GM19240 (cell line): ENCODE results near the gene DMBX1.

Experiments used
- DNase-seq: peaks from one replicate; pipeline ENCODE4 v3.0.0; 2011; ENCODE audit warnings: low spot score; ENCODE audit not compliant: insufficient read length

The DMBX1 gene

DNA sequence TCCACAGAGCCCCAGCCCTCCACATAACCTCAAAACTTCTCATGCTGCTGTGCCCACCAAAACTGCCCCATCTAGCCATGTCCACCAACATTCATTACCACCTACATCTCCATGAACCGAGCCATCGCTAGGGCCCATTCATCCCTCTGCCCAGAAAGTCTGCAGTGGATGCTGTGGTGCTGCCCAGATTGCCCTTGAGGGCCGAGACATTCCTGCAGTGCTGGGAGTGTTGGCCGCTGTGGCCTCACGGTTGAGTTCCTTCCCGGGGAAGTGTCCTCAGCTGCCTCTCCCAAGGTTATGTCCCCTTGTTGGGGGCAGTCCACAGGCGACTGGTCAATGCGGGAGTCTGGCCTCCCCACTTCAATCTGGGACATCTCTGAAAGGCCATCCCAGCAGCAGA lies 30.3 kb upstream of the DMBX1 start:
- no peak for DNase-seq

- DNase-seq = no peak
These were observed 28.4 kb upstream of the DMBX1 start for GRCh38 chr1:46461017-46461808.

DNA sequence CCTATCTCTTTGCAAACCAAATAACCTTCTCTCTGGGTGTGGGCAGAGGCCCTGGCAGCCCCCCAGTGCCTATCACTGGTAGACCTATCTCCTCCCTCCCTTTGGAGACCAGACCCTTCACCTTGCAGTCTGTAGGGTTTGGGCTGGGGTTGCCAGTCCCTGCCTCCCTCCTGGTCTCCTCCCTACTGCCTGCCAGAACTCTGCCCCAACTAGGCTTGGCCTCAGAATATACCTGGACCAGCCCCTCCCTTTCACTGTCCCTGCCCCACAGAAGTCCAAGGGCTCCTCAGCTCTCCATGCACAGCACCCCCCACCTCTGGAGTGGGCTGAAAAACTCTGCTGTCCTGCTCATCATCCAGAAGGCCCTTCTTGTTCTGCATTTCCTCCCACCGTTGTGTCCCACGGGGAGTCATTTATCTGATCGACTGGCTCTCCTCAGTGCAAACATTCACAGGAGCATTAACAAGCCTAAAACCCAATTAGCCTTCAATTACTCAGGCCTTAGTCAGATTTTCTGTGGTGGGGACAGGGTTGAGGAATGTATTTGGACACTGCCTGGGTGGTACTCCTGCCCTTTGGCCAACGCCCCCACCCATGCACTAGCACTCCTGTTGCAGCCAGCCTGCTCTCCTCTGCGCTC lies 27.7 kb upstream of the DMBX1 start:
- DNase-seq = no peak

DNA sequence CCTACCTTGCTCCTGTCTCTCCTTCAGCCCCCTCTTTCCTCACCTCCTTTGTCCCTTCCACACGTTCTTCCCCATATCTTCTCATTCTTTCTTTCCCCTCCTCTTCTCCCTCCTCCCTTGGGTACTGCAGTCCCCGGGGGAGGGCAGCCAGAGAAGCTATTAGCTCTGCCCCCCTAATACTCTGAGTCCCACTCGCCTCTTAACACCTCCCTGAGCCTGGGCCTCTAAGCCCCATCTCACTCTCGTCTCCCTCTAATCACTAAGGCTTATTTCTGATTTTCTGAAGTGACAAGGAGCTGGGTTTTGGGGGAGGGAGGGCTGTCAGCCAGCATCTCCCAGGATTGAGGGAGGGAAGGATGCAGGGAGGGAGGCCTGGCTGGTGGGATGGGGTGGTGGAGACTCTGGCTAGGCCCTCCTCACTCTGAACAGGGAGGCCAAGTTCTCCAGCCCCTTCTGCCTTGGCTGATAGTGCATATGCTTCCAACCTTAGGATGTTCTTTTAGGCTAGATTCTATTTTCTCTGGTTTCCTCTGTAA lies 25.6 kb upstream of the DMBX1 start:
- no peak for DNase-seq

GRCh38 chr1:46464915-46465314 lies 24.7 kb upstream of the DMBX1 start:
- no peak for DNase-seq

- no peak for DNase-seq
These were observed 23.6 kb upstream of the DMBX1 start for GRCh38 chr1:46465981-46466476.

DNA sequence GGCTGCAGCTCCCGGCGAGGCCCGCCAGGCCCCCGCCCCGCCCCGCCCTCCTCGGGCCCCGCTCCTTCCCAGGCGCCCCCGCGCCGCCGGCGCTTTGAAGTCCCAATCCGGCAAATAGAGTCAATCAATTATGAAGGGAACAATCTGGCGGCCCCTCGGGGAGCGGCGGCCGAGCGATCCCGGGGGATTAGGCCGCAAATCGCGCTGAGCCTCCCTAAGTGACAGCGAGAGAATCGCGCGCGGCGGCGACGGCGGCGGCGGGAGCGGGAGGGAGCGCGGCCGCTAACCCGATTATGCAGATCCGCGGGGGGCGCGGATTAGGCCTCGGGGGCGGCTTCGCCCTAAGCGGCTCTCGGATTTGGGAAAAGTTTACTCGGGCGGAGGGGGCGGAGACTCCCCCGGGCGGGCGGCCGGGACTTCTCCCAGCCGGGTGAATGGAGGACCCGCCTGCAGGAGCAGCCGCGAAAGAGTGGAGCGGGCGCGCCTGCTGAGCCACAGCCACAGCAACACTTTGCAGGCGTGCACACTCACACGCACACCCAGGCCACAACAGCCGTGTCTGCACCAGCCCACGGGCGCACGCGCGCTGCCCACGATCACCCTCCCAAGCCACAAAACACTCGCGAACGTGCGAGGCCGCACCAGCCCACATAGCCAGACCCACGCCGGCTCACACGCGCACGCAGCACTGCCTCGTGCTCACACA lies 23.0 kb upstream of the DMBX1 start:
- DNase-seq = no peak

DNA sequence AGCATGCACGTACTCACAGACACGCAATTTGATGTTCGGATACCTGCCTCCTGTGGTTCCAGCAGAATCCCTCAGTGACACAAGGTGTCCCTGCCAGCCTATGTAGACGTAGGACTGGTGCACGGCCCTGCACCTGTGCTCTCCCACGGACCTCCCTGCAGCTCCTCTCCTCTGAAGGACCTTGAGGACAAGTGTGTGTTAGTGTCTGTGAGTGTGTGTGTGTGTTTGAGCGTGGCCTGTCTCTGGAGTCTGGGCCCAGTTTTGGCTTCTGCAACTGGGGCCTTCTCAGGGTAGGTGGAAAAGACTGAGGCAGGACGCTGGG lies 22.5 kb upstream of the DMBX1 start:
- DNase-seq = no peak

DNA sequence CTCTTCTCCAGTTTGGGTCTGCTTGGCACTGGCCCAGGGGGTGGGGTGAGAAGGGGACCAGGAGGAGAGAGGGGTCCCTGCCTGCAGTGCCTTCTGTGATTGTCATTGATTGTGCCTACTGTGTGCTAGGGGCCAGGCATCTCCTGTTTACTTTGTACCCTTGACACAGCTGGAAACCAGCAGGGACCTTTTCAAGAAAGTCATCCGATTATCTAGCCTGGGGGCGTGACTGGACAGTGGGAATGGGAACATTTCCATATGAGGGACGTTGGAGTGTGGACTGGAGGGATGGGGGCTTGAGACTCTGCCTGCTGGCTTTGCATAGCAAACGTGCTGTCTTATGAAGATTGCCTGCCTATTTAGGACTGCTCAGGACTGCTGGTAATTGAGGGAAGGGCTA lies 19.8 kb upstream of the DMBX1 start:
- no peak for DNase-seq

DNA sequence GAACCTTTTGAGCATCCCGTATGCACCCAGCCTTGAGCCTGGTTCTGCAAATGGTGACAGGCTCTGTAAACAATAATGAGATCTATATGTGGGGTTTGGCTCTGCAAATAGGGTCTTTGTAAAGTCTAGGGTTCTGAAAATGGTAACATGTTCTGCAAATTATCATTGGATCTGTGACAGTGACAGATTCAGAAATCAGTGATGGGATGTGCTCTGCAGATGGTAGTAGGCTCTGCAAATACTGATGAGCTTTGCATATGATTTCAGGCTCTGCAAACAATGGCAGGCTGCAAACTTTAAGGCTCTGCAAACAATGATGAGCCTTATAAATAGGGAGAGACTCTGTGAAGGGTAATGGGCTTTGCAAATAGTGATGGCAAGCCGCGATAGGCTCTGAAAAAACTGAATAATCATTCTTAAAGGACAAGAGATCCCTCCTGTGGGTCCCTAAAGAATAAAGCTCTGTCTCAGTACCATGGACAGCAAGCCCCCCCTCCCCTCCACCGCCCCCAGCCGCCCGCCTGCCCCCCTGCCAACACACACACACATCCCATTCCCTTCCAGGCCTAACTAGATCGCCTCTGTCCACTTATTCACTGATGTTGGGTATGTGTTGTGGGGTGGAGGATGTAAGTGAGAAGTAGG lies 17.7 kb upstream of the DMBX1 start:
- DNase-seq = no peak

- no peak for DNase-seq
These were observed 17.0 kb upstream of the DMBX1 start for GRCh38 chr1:46472498-46473181.

DNA sequence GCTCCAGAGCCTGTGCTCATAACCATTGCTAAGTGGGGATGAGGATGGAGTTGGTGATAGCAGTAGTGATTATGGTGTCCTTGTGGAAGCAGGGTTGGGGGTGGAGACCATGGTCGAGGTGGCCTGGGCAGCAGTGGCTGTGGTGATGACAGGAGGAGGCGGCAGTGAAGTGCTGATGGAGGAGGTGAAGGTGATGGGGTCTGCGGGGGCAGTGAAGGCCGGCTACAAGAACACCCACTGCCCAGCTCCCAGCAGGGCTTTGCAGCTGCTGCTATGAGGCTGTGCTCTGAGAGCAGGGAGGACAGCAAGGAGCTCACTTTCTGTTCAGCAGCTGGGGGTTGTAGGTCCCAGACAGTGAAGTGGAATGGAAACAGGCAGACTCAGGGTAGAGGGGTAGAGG lies 15.6 kb upstream of the DMBX1 start:
- DNase-seq = no peak

GRCh38 chr1:46474570-46474969 lies 15.1 kb upstream of the DMBX1 start:
- DNase-seq = no peak

DNA sequence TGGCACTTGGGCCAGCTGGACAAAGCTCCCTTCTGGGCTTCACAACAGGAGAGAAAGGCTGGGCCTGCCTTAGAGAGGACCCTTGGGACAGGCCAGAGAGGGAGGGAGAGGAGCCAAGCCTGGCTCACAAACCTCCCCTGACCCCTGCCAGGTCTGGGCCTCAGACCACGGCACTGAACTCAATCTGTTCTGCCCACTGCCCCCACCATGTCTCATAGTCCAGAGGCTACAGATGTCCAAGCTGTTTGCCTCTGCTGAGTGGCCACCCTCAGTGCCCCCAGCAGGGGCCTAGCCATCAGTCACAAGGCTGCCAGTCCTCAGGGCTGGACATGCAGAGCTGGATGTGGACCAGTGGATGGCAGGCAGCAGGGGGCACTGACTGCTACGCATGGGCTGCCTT lies 13.0 kb upstream of the DMBX1 start:
- no peak for DNase-seq

GRCh38 chr1:46477153-46477929 lies 12.3 kb upstream of the DMBX1 start:
- peak; percentile 91 for DNase-seq

GRCh38 chr1:46478721-46479485 lies 10.7 kb upstream of the DMBX1 start:
- no peak for DNase-seq

DNA sequence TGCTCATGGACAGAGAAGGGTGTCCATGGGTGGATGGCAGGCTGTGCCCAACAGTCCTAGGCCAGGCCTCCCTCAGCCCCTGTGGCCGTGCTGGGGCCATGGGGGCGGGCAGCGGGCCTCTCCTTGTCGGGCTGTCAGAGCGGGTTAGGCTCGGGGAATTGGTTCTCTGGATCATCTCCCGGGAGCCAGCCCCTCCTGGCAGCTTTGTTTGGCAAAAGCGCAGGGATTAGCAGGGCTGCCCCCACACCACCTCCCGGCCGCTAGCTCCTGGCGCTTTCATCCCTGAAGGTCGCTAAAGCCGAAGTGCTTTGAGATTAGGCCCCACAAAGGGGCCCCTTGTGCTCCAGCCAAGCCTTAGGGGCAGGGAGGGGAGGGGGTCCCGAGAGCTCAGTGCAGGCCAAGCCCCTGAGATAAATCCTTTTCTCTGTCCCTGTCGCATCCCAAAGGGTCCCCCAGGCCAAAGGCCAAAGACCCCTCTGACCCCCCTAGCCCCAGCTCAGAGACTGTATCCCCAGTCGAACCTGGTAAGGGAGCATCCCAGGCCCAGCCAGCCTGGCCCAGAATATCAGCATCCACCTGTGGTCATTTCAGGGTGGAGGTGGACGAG lies 9.8 kb upstream of the DMBX1 start:
- no peak for DNase-seq

- DNase-seq = no peak
These were observed 8.5 kb upstream of the DMBX1 start for GRCh38 chr1:46480959-46481646.

DNA sequence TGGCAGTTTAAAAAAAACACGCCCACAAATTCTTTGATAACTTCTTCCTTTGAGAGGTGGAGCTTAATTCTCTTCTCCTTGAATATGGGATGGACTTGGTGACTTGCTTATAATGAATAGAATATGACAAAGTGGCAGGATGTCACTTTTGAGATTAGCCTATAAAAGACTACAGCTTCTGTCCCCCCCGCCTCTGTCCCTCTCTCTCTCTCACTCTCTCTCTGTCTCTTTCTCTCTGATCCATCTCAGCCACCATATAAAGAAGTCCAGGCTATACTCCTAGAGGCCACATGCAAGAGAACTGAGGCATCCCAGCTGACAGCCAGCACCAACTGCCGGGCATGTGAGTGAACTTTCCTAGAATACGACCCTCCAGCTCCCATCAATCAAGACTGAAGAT lies 7.7 kb upstream of the DMBX1 start:
- DNase-seq = no peak
